ENCODE measurements around the gene GNAZ. TPM values are rescaled to one million over a fixed set of nuclear protein-coding genes. Genes with fewer than 3 reads are reported as not detected.

Gene GNAZ
- total and polyA plus RNA-seq, 12 donors, result 3.0 to 70.8 (median 9.4) TPM

DNA sequence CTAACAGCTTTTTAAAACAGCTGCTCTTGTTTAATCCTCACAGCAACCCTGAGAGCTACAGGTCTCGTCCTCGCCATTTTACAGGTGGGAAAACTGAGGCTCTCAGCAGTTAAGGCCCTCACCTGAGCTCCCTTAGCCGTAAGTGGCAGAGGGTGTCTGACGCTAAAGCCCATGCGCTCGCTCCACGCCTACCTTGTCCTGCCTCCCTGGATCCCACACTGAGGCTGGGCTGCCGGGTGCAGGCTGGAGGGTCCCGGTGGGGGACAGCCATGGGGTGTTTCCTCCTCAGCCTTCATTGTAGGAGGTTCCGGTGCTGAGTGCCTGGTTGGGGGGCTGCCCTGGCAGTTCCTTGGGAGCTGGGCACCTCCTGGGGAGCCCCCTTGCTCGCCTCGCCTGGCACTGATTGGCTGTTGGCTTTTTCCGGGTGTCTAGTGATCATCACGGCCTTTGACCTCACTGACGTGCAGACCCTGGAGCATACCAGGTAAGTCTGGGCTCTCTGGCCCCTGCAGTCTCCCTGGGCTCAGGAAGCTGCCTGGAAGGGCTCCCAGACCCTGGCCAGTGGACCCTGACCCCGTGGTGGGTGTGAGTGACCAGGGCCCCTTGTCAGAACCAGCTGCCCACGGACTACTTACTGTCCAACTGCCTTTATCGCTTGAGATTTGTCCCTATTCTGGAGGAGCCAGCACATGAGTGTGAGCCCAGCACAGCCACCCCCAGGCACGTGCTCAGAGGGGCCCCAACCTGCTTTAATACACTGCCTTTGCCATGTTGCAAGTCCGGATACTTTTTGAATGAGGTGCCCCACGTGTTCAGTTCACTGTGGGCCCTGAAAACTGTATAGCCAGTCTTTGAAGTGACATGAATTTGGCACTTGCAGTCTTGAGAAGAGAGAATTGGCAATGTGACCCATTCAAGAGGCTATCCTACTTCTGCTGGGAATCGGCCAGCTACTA, 87.5 kb downstream of the GNAZ start:
- no peak for DNase-seq
- intact Hi-C loops (cut with DNase I), result loop anchor here in 1 of 2 donors (10.0 kb wide), 1 partner anchor 83 kb away; the partner anchor contains the start of gene GNAZ
- H3K36me3 ChIP-seq (replicated peaks in 1 of 2), result no peaks in the 10 kb centered on the region

DNA sequence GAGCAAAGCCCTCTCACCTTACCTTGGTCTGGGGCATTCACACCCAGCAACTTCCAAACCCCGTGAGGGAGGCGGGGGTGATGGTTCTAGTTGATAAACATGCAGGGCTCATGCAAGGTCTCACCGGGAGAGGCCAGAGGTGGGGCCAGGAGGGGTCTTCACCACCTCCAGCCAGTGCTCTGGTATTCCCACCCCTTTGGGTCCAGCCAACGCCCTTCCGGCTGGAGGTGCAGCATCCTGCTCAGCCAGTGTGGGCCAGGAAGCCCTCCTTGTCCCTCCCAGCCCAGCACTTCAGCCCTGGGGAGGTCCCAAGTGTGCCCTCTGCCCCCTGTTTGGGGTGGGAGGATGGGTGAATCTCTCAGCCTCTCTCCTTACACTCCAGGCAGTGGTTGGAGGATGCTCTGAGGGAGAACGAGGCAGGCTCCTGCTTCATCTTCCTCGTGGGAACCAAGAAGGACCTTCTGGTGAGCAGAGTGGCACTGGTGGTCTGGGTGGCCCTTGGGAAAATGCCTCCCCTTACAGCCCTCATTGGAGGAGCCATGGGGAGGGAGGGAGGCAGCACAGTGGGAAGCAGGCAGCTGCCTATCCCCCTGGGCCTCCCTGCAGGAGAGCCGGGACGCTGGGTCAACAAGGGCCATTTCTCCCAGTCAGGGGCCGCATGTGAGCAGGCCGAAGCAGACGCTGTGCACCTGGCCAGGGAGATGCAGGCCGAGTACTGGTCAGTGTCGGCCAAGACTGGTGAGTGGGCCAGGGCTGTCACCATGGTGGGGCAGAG, 88.4 kb downstream of the GNAZ start:
- intact Hi-C loops (cut with DNase I), result loop anchor here in 1 of 2 donors (10.0 kb wide), 1 partner anchor 84 kb away; the partner anchor contains the start of gene GNAZ
- Histone ChIP-seq H3K27ac (no peak overlapping the region), H3K4me1 (replicated peaks in 1 of 2) (no peaks in the 10 kb centered on the region), H3K27me3 (no peaks in the 10 kb centered on the region), H3K9me3 (replicated peaks in 1 of 3) (no peaks in the 10 kb centered on the region), H3K4me3 (no peak overlapping the region), H3K36me3 (replicated peaks in 1 of 2) (no peaks in the 10 kb centered on the region)
- DNase-seq, result no peak
- no peak for TF ChIP-seq POLR2A (IDR thresholded peaks at IDR 0.05)
- TF ChIP-seq, protein P1, sequence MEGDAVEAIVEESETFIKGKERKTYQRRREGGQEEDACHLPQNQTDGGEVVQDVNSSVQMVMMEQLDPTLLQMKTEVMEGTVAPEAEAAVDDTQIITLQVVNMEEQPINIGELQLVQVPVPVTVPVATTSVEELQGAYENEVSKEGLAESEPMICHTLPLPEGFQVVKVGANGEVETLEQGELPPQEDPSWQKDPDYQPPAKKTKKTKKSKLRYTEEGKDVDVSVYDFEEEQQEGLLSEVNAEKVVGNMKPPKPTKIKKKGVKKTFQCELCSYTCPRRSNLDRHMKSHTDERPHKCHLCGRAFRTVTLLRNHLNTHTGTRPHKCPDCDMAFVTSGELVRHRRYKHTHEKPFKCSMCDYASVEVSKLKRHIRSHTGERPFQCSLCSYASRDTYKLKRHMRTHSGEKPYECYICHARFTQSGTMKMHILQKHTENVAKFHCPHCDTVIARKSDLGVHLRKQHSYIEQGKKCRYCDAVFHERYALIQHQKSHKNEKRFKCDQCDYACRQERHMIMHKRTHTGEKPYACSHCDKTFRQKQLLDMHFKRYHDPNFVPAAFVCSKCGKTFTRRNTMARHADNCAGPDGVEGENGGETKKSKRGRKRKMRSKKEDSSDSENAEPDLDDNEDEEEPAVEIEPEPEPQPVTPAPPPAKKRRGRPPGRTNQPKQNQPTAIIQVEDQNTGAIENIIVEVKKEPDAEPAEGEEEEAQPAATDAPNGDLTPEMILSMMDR (IDR thresholded peaks at IDR 0.05), result no peak
- 87 to 97% (median 89%) methylated on average over 8 to 14 of the region's 14 CpGs for WGBS, 4 donors

More for the DNA sequence above, 87.5 kb downstream of the GNAZ start:
- 87 to 93% (median 91%) methylated on average over 13 to 22 of the region's 22 CpGs for WGBS, 4 donors
- Histone ChIP-seq H3K27ac (no peak overlapping the region), H3K4me3 (no peak overlapping the region), H3K27me3 (no peaks in the 10 kb centered on the region), H3K9me3 (replicated peaks in 1 of 3) (no peaks in the 10 kb centered on the region), H3K4me1 (replicated peaks in 1 of 2) (no peaks in the 10 kb centered on the region)
- TF ChIP-seq, protein P1 (IDR thresholded peaks at IDR 0.05), result no peak
- TF ChIP-seq POLR2A (IDR thresholded peaks at IDR 0.05), result no peak

DNA sequence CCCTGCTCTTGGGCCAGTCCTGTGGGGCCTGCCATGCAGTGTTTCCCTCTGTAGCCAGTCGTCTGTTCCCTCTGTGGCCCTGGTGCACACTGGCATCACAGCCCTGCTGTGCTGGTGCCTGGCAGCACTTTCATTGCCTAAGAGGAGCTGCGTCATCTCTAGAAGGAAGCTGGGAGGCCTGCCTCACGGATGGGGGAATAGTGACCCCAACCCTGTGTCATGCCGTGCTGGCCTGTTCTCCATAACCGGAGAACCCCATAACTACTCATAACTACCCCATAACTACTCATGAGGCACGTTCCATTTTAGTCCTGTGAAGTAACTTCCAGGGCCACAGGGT, 88.9 kb downstream of the GNAZ start:
- no peak overlapping the region for H3K4me3 ChIP-seq
- 80 to 87% (median 86%) methylated on average over 2 to 6 of the region's 6 CpGs for WGBS, 4 donors
- no peak for DNase-seq
- no peaks in the 10 kb centered on the region for H3K27me3 ChIP-seq
- TF ChIP-seq POLR2A (IDR thresholded peaks at IDR 0.05), result no peak
- H3K36me3 ChIP-seq (replicated peaks in 1 of 2), result no peaks in the 10 kb centered on the region
- no peak overlapping the region for H3K27ac ChIP-seq
- H3K4me1 ChIP-seq (replicated peaks in 1 of 2), result no peaks in the 10 kb centered on the region
- H3K9me3 ChIP-seq (replicated peaks in 1 of 3), result no peaks in the 10 kb centered on the region
- intact Hi-C loops (cut with DNase I), result loop anchor here in 1 of 2 donors (10.0 kb wide), 1 partner anchor 84 kb away; the partner anchor contains the start of gene GNAZ

DNA sequence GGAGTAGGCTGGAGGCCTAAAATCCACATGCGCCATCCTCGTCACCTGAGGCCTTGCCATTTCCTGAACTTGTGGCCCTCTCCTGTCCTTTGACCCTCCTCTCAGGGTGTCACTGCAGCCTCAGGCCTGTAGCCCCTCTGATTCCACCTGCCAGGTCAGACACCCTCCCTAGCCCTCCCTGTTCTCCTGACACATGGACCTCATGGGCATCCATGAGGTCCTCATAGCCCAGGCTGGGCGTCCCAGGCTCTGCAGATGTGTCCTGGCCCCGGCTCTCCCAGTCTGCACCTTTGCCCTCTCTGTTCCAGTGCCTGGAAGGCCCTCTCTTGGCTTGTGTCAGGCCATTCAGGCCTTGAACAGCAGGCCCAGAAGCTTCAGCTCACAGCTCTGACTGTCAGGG, 90.7 kb downstream of the GNAZ start:
- WGBS, 4 donors, result 93 to 97% (median 95%) methylated on average over 3 to 4 of the region's 4 CpGs
- Histone ChIP-seq H3K36me3 (replicated peaks in 1 of 2) (no peaks in the 10 kb centered on the region), H3K4me1 (replicated peaks in 1 of 2) (no peaks in the 10 kb centered on the region), H3K27ac (no peak overlapping the region), H3K4me3 (no peak overlapping the region), H3K27me3 (no peaks in the 10 kb centered on the region), H3K9me3 (replicated peaks in 1 of 3) (no peaks in the 10 kb centered on the region)
- TF ChIP-seq, protein P1 (IDR thresholded peaks at IDR 0.05), result no peak
- TF ChIP-seq POLR2A (IDR thresholded peaks at IDR 0.05), result no peak
- intact Hi-C loops (cut with DNase I), result no loop called here
- no peak for DNase-seq
